Heart right ventricle (tissue), 16 donors: ENCODE results near the gene TRIM65. TPM values are rescaled to one million over a fixed set of nuclear protein-coding genes. Genes with fewer than 3 reads are reported as not detected.
"Not testable (repeated sequence)": the region's sequence is repeated elsewhere in the genome, so short reads cannot be mapped to it uniquely, and the experiment has no call there.

ENCODE experiments used
- ATAC-seq, 8 donors: fragments of 200-7000 bp; cut with Tn5 transposase; one replicate each; pipeline ENCODE4 v1.9.1; 2020; ENCODE audit warnings: mild to moderate bottlenecking in 8 of 8, moderate library complexity in 8 of 8, moderate number of reproducible peaks in 1 of 8
- DNase-seq, 2 donors: peaks; one replicate each; pipeline ENCODE4 v3.0.0-alpha.2; 2020
- H3K27ac ChIP-seq, 10 donors: fragments of 200-600 bp; sonication (generic) in 2 of 10; one replicate each; pipeline versions ENCODE4 v1.5.0 to v1.8.0; 2020 to 2022; ENCODE audit warnings: mild to moderate bottlenecking in 3 of 10
- H3K27me3 ChIP-seq, 7 donors: fragments of 200-600 bp; one replicate each; pipeline ENCODE4 v1.8.0; 2021 to 2022; ENCODE audit warnings: mild to moderate bottlenecking in 2 of 7
- H3K36me3 ChIP-seq, 9 donors: fragments of 200-600 bp; sonication (generic) in 1 of 9; one replicate each; pipeline versions ENCODE4 v1.5.0 to v1.8.0; 2020 to 2022; ENCODE audit warnings: mild to moderate bottlenecking in 2 of 9
- H3K4me1 ChIP-seq, 9 donors: fragments of 200-600 bp; sonication (generic) in 1 of 9; one replicate each; pipeline versions ENCODE4 v1.5.0 to v1.8.0; 2020 to 2022; ENCODE audit warnings: mild to moderate bottlenecking in 4 of 9
- H3K4me3 ChIP-seq, 10 donors: fragments of 200-600 bp; sonication (generic) in 2 of 10; one replicate each; pipeline versions ENCODE4 v1.5.0 to v1.8.0; 2020 to 2022; ENCODE audit warnings: mild to moderate bottlenecking in 7 of 10, moderate library complexity in 2 of 10
- H3K9me3 ChIP-seq, 11 donors: fragments of 200-600 bp in 10 of 11; sonication (generic) in 2 of 11; one replicate each; pipeline versions ENCODE4 v1.5.0 to v1.8.0; 2013 to 2022; ENCODE audit warnings: mild to moderate bottlenecking in 2 of 11, control low read depth in 1 of 11, moderate library complexity in 1 of 11
- WGBS, 2 donors: extraction: QIAGEN DNeasy Blood & Tissue Kit; methylation state at CpG; one replicate each; pipeline ENCODE4 v1.1.7; 2013; ENCODE audit warnings: inconsistent platforms in 1 of 2; 5-methylcytosine and 5-hydroxymethylcytosine counted together
- intact Hi-C, 10 donors: fragments of 100-400 bp; cut with DNase I; formaldehyde crosslinking; loops; one replicate each; pipeline versions ENCODE4 v1.11.1 to v1.14.2; 2022
- polyA plus RNA-seq, 2 donors: library from polyadenylated mRNA; stranded (reverse); fragments of 200-250 nt; gene quantifications; one replicate each; pipeline ENCODE4 v1.2.3, GENCODE V29; 2013
- total RNA-seq, 10 donors: library from RNA; stranded (reverse); fragmentation: NEBNext Ultra II Directional in 3 of 10; extraction: Animal tissue kit (Norgen Biotek cat#: 25700) in 3 of 10; gene quantifications; one replicate each; pipeline versions ENCODE4 v1.2.1 to v1.2.4, GENCODE V29; 2021 to 2023
- TF ChIP-seq, protein P1 (sequence below), 9 donors: fragments of 200-600 bp; sonication (generic) in 2 of 9; IDR thresholded peaks; one replicate each; pipeline versions ENCODE4 v1.5.0 to v1.8.0; 2021 to 2022; ENCODE audit warnings: antibody characterized with exemption in 9 of 9, mild to moderate bottlenecking in 5 of 9, moderate library complexity in 1 of 9
- donor health status: Arrhythmogenic right ventricular cardiomyopathy.
- donor health status: ischemic (EF 13 %, LVEDD 7.1; RV severe dilation, severe dysfunction).
- donor health status: healthy with polysubstance abuse.
- donor health status: DM: no; HTN: yes; CAD: no.
- donor health status: DM: no; HTN: no; CAD: no.
- donor health status: ischemic (EF 25% LVEDD 6.9; RV normal size, moderate dysfunction).
- donor health status: ischemic (EF 25% LVEDD 5.7; RV mildly dilated, moderate dysfunction).
- donor health status: healthy.
- donor health status: DM: yes; HTN: yes; CAD: no.
- donor health status: Ischemic cardiomyopathy.
- donor health status: ischemic (EF 35%, LVEDD 5.7; RV mildly dilated, moderate dysfunction).
- donor health status: nonischemic (EF 11% LVEDD 7.7; RV severe dilation, severe dysfunction).
- donor health status: DM: yes; HTN: yes; CAD: no.
- donor health status: PGD.
- donor health status: ischemic (EF 29% LVEDD 5.4; RV normal size, mild dysfunction).
- donor health status: nonischemic (EF 23%, LVEDD 6.1; RV moderate dilation, normal function).

Gene TRIM65
- total and polyA plus RNA-seq, 12 donors, result 5.1 to 16.7 (median 8.9) TPM

GRCh38 chr17:75874323-75875181 lies 22.2 kb downstream of the TRIM65 start:
- Histone ChIP-seq H3K27ac (peak overlapping the region; percentile 57 to 100 (median 96)), H3K27me3 (peaks cover 0 to 18% (median 0%) of the 10 kb centered on the region in 7 donors), H3K4me3 (no peak overlapping the region), H3K4me1 (peaks cover 33 to 83% (median 63%) of the 10 kb centered on the region in 9 donors), H3K9me3 (no peaks in the 10 kb centered on the region), H3K36me3 (peaks cover 0 to 30% (median 10%) of the 10 kb centered on the region in 9 donors)
- WGBS, 2 donors, result 92 to 94% methylated on average over 38 of the region's 38 CpGs
- intact Hi-C loops, result loop anchor here in 3 of 10 donors (5.0 to 10.0 kb wide), 3 partner anchors 92 to 100 kb away; partner anchors contain the start of gene UNK (in 1 of the 3)
- no peak for DNase-seq
- TF ChIP-seq, protein P1, sequence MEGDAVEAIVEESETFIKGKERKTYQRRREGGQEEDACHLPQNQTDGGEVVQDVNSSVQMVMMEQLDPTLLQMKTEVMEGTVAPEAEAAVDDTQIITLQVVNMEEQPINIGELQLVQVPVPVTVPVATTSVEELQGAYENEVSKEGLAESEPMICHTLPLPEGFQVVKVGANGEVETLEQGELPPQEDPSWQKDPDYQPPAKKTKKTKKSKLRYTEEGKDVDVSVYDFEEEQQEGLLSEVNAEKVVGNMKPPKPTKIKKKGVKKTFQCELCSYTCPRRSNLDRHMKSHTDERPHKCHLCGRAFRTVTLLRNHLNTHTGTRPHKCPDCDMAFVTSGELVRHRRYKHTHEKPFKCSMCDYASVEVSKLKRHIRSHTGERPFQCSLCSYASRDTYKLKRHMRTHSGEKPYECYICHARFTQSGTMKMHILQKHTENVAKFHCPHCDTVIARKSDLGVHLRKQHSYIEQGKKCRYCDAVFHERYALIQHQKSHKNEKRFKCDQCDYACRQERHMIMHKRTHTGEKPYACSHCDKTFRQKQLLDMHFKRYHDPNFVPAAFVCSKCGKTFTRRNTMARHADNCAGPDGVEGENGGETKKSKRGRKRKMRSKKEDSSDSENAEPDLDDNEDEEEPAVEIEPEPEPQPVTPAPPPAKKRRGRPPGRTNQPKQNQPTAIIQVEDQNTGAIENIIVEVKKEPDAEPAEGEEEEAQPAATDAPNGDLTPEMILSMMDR (IDR thresholded peaks at IDR 0.05), result no peak
- ATAC-seq, result no peak

DNA sequence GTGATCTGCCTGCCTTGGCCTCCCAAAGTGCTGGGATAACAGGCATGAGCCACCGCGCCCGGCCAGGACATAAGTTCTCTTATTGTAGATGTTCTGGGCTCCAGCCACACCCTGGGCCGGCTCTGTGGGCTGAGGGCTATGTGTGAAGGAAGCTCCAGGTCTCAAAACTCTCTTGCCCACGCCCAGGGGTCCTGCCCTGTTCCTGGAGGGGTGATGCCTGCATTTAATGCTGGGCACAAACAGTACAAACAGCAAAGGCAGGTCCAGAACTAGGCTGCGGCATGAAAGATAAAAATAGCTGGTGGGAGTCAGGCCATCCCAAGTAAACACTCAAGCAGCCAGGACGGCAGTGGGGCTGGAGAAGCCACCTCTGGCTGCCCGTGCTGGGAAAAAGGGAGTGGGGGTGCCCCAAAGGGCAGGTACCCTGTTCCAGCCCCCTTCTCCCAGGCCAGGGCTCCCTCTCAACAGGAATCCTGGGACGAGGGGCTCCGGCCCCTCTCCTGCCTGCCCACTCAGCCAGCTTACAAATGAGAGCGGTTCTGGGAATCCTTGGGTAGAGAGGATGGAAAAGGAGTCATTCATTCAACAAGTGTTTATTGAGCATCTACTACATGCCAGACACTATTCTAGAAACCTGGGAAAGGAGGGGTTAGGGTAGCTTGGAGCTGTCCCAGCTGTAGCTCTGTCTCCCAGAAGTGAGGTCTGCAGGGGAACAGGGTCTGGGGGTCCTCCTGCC lies 23.0 kb downstream of the TRIM65 start:
- peaks cover 0 to 18% (median 0%) of the 10 kb centered on the region in 7 donors for H3K27me3 ChIP-seq
- H3K4me1 ChIP-seq, result peaks cover 33 to 86% (median 65%) of the 10 kb centered on the region in 9 donors
- no peaks in the 10 kb centered on the region for H3K9me3 ChIP-seq
- 47 to 57% methylated on average over 11 of the region's 11 CpGs for WGBS, 2 donors
- intact Hi-C loops, result loop anchor here in 1 of 10 donors (10.0 kb wide), 1 partner anchor 99 kb away; a partner anchor contains a TSS
- peaks cover 0 to 30% (median 10%) of the 10 kb centered on the region in 9 donors for H3K36me3 ChIP-seq
- DNase-seq (no peak), ATAC-seq (no peak)
- TF ChIP-seq, protein P1 (IDR thresholded peaks at IDR 0.05), result no peak
- H3K27ac ChIP-seq, result peak overlapping the region; percentile 57 to 99 (median 91)
- no peak overlapping the region for H3K4me3 ChIP-seq

DNA sequence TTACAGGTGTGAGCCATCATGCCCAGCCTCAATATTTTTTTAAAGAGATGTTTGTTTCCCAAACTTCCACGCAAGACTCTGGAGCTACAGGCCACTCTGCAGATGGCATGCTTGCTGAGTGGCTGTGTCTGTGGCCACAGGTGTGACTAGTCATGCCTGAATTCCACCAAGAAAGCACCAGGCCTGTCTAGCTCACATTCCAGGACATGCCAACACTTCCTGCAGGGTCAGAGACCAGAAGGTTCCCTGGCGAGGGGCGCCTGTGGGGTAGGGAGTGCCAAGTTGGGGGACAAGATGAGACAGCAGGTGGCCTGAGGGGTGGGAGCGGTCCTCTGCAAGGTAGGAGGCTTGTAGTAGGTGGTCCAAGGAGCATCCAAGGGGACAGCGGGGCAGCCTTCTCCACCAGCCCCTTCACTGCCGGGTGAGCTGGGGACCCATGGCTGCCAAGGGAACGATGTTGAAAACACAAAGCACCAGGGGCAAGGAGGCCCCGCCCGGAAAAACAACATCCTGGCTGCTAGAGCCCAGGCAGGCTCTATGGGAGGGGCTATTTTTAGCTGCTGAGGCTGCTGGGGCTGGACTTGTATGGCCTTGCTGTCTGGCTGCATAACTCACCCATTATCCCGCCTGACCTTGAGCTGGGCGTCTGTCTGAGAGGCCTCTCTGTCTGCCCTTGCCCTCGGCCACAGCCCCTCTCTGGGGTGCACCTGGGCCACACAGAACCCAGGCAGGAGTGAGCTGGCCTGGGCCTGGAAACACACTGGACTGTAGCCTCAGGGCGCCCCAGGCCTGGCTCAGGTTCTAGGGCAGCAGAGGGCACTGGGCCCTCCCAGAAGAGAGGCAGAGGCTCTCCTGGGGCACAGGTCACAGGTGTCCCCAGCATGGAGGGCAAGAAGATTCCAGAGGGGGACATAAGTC lies 24.1 kb downstream of the TRIM65 start:
- H3K27me3 ChIP-seq, result peaks cover 0 to 18% (median 0%) of the 10 kb centered on the region in 7 donors
- H3K9me3 ChIP-seq, result no peaks in the 10 kb centered on the region
- DNase-seq (peak; percentile 81 to 90), ATAC-seq (peak; percentile 55 to 73 (median 64))
- WGBS, 2 donors, result 25 to 28% methylated on average over 13 of the region's 13 CpGs
- H3K36me3 ChIP-seq, result peaks cover 0 to 30% (median 10%) of the 10 kb centered on the region in 9 donors
- peaks cover 33 to 91% (median 67%) of the 10 kb centered on the region in 9 donors for H3K4me1 ChIP-seq
- TF ChIP-seq, protein P1 (IDR thresholded peaks at IDR 0.05), result no peak
- intact Hi-C loops, result loop anchor here in 1 of 10 donors (10.0 kb wide), 1 partner anchor 98 kb away; a partner anchor contains a TSS
- no peak overlapping the region for H3K4me3 ChIP-seq
- peak overlapping the region; percentile 57 to 99 (median 91) for H3K27ac ChIP-seq

DNA sequence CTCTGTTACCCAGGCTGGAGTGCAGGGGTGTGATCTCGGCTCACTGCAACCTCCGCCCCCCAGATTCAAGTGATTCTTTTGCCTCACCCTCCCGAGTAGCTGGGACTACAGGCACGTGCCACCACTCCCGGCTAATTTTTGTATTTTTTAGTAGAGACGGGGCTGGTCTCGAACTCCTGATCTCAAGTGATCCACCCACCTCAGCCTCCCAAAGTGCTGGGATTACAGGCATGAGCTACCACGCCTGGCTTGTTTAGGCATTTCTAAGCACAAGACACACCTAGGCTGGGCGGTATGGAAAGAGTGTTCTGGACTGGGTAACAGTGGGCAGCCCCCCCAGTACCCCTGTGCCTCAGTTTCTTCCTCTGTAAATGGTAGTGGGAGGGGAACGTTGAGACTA lies 26.5 kb downstream of the TRIM65 start:
- H3K27ac ChIP-seq, result peak overlapping the region; percentile 39 to 92 (median 84)
- H3K4me1 ChIP-seq, result peaks cover 18 to 75% (median 49%) of the 10 kb centered on the region in 9 donors
- H3K4me3 ChIP-seq, result peak overlapping the region in 3 of 10 donors; percentile 13 to 14 (median 13)
- H3K9me3 ChIP-seq, DNase-seq, H3K27me3 ChIP-seq, ATAC-seq: not testable (repeated sequence)
- 72 to 80% methylated on average over 10 of the region's 10 CpGs for WGBS, 2 donors
- H3K36me3 ChIP-seq, result peaks cover 0 to 18% (median 5%) of the 10 kb centered on the region in 9 donors
- intact Hi-C loops, result loop anchor here in 1 of 10 donors (10.0 kb wide), 1 partner anchor 95 kb away; a partner anchor contains a TSS
